Prostate gland (tissue), 2 donors: ENCODE measurements around the gene BCAS3.

ENCODE experiments used
- POLR2A ChIP-seq: fragments of 450-650 bp; IDR thresholded peaks from one replicate; pipeline ENCODE4 v1.6.1; 2016; ENCODE audit warnings: antibody characterized with exemption, mild to moderate bottlenecking
- TF ChIP-seq, protein P1 (sequence below), 4 experiments: fragments of 200-600 bp in 2 of 4; fragments of 450-650 bp in 2 of 4; sonication (generic) in 2 of 4; IDR thresholded peaks; 1 replicate in 3 of 4; 2 replicates in 1 of 4; pipeline ENCODE4 v1.5.1; 2016 to 2019; ENCODE audit warnings: antibody characterized with exemption in 4 of 4, mild to moderate bottlenecking in 2 of 4, moderate library complexity in 2 of 4

- TF ChIP-seq, protein P1, sequence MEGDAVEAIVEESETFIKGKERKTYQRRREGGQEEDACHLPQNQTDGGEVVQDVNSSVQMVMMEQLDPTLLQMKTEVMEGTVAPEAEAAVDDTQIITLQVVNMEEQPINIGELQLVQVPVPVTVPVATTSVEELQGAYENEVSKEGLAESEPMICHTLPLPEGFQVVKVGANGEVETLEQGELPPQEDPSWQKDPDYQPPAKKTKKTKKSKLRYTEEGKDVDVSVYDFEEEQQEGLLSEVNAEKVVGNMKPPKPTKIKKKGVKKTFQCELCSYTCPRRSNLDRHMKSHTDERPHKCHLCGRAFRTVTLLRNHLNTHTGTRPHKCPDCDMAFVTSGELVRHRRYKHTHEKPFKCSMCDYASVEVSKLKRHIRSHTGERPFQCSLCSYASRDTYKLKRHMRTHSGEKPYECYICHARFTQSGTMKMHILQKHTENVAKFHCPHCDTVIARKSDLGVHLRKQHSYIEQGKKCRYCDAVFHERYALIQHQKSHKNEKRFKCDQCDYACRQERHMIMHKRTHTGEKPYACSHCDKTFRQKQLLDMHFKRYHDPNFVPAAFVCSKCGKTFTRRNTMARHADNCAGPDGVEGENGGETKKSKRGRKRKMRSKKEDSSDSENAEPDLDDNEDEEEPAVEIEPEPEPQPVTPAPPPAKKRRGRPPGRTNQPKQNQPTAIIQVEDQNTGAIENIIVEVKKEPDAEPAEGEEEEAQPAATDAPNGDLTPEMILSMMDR (IDR thresholded peaks at IDR 0.05), result no peak
- TF ChIP-seq POLR2A, result no peak
Measured at GRCh38 chr17:61175298-61176142, 497.9 kb downstream of the BCAS3 start.
